ENCODE measurements around the gene NXPH4.

NXPH4 gene

DNA sequence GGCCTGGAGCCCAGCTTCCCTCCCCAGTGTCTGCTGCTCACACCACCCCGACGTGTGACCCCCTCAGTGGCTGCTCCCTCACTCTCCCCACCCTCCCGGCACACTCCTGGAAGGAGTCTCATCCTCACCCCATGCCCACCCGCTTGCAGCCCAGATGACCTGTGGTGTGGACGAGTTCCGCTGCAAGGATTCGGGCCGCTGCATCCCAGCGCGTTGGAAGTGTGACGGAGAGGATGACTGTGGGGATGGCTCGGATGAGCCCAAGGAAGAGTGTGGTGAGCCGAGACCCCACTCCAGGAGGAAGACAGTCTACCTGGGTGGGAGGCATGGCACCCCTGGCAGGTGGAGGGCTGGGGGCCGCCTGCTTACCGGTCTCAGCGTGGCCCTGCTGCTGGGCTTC lies 15.0 kb upstream of the NXPH4 start:
- ATAC-seq (replicated peaks) (no peak), DNase-seq (no peak)
- H3K27ac Mint-ChIP-seq = no peak overlapping the region
- no peak overlapping the region for H3K4me3 Mint-ChIP-seq
- no peaks in the 10 kb centered on the region for H3K9me3 Mint-ChIP-seq
- H3K27me3 Mint-ChIP-seq = peaks cover 0 to under 1% of the 10 kb centered on the region in 2 donors
- H3K4me1 Mint-ChIP-seq (ENCODE audit: low read depth in 2 of 2) = no peaks in the 10 kb centered on the region
- H3K36me3 Mint-ChIP-seq (ENCODE audit: insufficient read depth) = no peaks in the 10 kb centered on the region

GRCh38 chr12:57202321-57202720 lies 14.3 kb upstream of the NXPH4 start:
- Mint-ChIP-seq H3K27ac (no peak overlapping the region), H3K9me3 (no peaks in the 10 kb centered on the region), H3K27me3 (no peaks in the 10 kb centered on the region), H3K36me3 (ENCODE audit: insufficient read depth) (no peaks in the 10 kb centered on the region), H3K4me1 (ENCODE audit: low read depth in 2 of 2) (no peaks in the 10 kb centered on the region), H3K4me3 (no peak overlapping the region)
- no peak for ATAC-seq (replicated peaks)
- DNase-seq = no peak

DNA sequence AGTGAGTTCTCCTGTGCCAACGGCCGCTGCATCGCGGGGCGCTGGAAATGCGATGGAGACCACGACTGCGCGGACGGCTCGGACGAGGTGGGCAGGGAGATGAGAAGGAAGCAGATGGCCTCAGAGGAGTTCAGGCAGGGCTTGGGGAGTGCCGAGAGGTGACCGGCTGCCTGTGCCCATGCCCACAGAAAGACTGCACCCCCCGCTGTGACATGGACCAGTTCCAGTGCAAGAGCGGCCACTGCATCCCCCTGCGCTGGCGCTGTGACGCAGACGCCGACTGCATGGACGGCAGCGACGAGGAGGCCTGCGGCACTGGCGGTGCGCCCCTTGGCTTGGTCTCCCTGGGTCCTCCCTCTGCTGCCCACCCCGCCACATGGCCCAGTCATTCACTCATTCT lies 13.4 kb upstream of the NXPH4 start:
- ATAC-seq (replicated peaks) = no peak
- Mint-ChIP-seq H3K27ac (no peak overlapping the region), H3K27me3 (no peaks in the 10 kb centered on the region), H3K4me3 (no peak overlapping the region), H3K36me3 (ENCODE audit: insufficient read depth) (no peaks in the 10 kb centered on the region), H3K9me3 (no peaks in the 10 kb centered on the region), H3K4me1 (ENCODE audit: low read depth in 2 of 2) (no peaks in the 10 kb centered on the region)
- DNase-seq = no peak

- Mint-ChIP-seq H3K4me1 (ENCODE audit: low read depth in 2 of 2) (no peaks in the 10 kb centered on the region), H3K27me3 (no peaks in the 10 kb centered on the region), H3K4me3 (no peak overlapping the region), H3K9me3 (no peaks in the 10 kb centered on the region), H3K27ac (no peak overlapping the region), H3K36me3 (ENCODE audit: insufficient read depth) (no peaks in the 10 kb centered on the region)
- ATAC-seq (replicated peaks) = no peak
- DNase-seq = no peak
Measured at GRCh38 chr12:57203791-57204190, 12.8 kb upstream of the NXPH4 start.

GRCh38 chr12:57204454-57204853 lies 12.1 kb upstream of the NXPH4 start:
- no peak for DNase-seq
- no peak for ATAC-seq (replicated peaks)
- Mint-ChIP-seq H3K36me3 (ENCODE audit: insufficient read depth) (no peaks in the 10 kb centered on the region), H3K4me1 (ENCODE audit: low read depth in 2 of 2) (no peaks in the 10 kb centered on the region), H3K9me3 (no peaks in the 10 kb centered on the region), H3K27me3 (no peaks in the 10 kb centered on the region), H3K4me3 (no peak overlapping the region), H3K27ac (no peak overlapping the region)

GRCh38 chr12:57205186-57205585 lies 11.4 kb upstream of the NXPH4 start:
- Mint-ChIP-seq H3K27me3 (peaks cover 0 to 3% of the 10 kb centered on the region in 2 donors), H3K4me1 (ENCODE audit: low read depth in 2 of 2) (no peaks in the 10 kb centered on the region), H3K4me3 (no peak overlapping the region), H3K27ac (no peak overlapping the region), H3K36me3 (ENCODE audit: insufficient read depth) (no peaks in the 10 kb centered on the region), H3K9me3 (no peaks in the 10 kb centered on the region)
- DNase-seq (no peak), ATAC-seq (replicated peaks) (no peak)

DNA sequence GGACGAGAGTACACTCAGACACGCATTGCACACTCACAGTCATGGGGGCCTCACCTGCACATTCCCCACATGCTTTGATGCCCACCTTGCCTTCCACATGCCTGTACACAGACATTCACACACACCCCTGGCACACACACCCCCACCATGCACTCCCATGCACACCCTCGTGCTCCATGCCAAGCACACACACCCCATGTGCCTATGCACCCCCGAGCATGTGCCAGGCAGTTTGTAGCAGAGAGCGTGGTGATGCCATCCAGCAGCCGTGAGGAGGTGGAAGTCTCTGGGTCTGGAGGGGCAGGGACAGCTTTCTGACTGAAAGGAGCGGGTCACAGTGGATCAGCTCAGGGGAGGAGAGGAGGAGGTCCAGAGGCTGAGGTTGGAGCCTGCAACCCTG lies 10.7 kb upstream of the NXPH4 start:
- Mint-ChIP-seq H3K4me3 (no peak overlapping the region), H3K36me3 (ENCODE audit: insufficient read depth) (no peaks in the 10 kb centered on the region), H3K27ac (no peak overlapping the region)

GRCh38 chr12:57207731-57208630 lies 8.6 kb upstream of the NXPH4 start:
- DNase-seq = no peak

More for the DNA sequence above, 10.7 kb upstream of the NXPH4 start:
- Mint-ChIP-seq H3K4me1 (ENCODE audit: low read depth in 2 of 2) (no peaks in the 10 kb centered on the region), H3K9me3 (no peaks in the 10 kb centered on the region), H3K27me3 (peaks cover 0 to 11% of the 10 kb centered on the region in 2 donors)
- DNase-seq (no peak), ATAC-seq (replicated peaks) (no peak)

DNA sequence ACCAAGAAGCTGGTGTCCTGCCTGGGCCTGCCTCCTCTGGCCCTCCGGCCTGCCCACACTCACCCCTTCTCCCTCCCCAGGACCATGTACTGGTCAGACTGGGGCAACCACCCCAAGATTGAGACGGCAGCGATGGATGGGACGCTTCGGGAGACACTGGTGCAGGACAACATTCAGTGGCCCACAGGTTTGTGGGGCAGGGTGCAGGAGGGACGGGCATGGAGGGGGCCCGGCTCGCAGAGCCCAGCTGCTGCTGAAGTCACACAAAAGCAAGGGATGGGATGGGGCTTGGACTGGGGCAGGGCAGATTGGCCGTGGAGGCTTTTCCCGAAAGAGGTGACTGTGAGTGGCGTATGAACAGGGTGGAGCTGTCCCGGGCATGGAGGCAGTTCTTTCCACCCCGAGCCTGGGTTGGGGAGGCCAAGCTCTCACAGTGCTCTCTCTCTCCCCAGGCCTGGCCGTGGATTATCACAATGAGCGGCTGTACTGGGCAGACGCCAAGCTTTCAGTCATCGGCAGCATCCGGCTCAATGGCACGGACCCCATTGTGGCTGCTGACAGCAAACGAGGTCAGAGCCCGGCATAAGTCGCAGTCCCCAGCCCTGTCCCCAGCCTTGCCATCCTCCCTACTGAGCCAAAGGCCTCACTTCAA lies 7.8 kb upstream of the NXPH4 start:
- peaks cover 6 to 26% of the 10 kb centered on the region in 2 donors for H3K27me3 Mint-ChIP-seq
- H3K36me3 Mint-ChIP-seq (ENCODE audit: insufficient read depth) = peaks cover 11% of the 10 kb centered on the region
- no peak for ATAC-seq (replicated peaks)

More at GRCh38 chr12:57207731-57208630, 8.6 kb upstream of the NXPH4 start:
- Mint-ChIP-seq H3K27ac (no peak overlapping the region), H3K9me3 (no peaks in the 10 kb centered on the region), H3K27me3 (peaks cover 0 to 19% of the 10 kb centered on the region in 2 donors), H3K4me1 (ENCODE audit: low read depth in 2 of 2) (no peaks in the 10 kb centered on the region), H3K4me3 (no peak overlapping the region), H3K36me3 (ENCODE audit: insufficient read depth) (peaks cover 4% of the 10 kb centered on the region)
- no peak for ATAC-seq (replicated peaks)

DNA sequence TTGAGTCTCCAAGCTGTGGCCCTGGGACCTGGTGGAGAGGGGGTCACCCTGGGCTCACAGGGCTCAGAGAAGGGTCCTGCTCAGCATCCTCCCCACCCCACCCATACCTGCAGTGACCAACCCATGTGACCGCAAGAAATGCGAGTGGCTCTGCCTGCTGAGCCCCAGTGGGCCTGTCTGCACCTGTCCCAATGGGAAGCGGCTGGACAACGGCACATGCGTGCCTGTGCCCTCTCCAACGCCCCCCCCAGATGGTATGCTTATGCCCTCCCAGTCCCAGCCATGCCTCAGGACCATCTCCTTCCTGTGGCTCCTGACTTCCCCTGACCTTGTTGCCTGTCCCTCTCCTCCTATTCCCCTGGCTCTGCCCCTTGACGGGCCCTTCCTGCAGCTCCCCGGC lies 6.7 kb upstream of the NXPH4 start:
- DNase-seq = no peak
- H3K36me3 Mint-ChIP-seq (ENCODE audit: insufficient read depth) = peaks cover 11% of the 10 kb centered on the region

More for the DNA sequence above, 7.8 kb upstream of the NXPH4 start:
- Mint-ChIP-seq H3K4me1 (ENCODE audit: low read depth in 2 of 2) (peaks cover 5% of the 10 kb centered on the region in 2 donors), H3K27ac (no peak overlapping the region), H3K9me3 (no peaks in the 10 kb centered on the region), H3K4me3 (no peak overlapping the region)
- no peak for DNase-seq

GRCh38 chr12:57210461-57210860 lies 6.1 kb upstream of the NXPH4 start:
- no peak for ATAC-seq (replicated peaks)
- peaks cover 23 to 44% of the 10 kb centered on the region in 2 donors for H3K27me3 Mint-ChIP-seq
- H3K4me1 Mint-ChIP-seq (ENCODE audit: low read depth in 2 of 2) = peaks cover 20% of the 10 kb centered on the region in 2 donors
- no peak overlapping the region for H3K27ac Mint-ChIP-seq
- no peak for DNase-seq
- H3K9me3 Mint-ChIP-seq = no peaks in the 10 kb centered on the region
- no peak overlapping the region for H3K4me3 Mint-ChIP-seq
- peaks cover 14% of the 10 kb centered on the region for H3K36me3 Mint-ChIP-seq (ENCODE audit: insufficient read depth)

More for the DNA sequence above, 6.7 kb upstream of the NXPH4 start:
- ATAC-seq (replicated peaks) = no peak
- H3K4me1 Mint-ChIP-seq (ENCODE audit: low read depth in 2 of 2) = peaks cover 15 to 16% of the 10 kb centered on the region in 2 donors
- H3K4me3 Mint-ChIP-seq = no peak overlapping the region
- H3K27me3 Mint-ChIP-seq = peaks cover 18 to 38% of the 10 kb centered on the region in 2 donors
- no peaks in the 10 kb centered on the region for H3K9me3 Mint-ChIP-seq
- H3K27ac Mint-ChIP-seq = no peak overlapping the region

DNA sequence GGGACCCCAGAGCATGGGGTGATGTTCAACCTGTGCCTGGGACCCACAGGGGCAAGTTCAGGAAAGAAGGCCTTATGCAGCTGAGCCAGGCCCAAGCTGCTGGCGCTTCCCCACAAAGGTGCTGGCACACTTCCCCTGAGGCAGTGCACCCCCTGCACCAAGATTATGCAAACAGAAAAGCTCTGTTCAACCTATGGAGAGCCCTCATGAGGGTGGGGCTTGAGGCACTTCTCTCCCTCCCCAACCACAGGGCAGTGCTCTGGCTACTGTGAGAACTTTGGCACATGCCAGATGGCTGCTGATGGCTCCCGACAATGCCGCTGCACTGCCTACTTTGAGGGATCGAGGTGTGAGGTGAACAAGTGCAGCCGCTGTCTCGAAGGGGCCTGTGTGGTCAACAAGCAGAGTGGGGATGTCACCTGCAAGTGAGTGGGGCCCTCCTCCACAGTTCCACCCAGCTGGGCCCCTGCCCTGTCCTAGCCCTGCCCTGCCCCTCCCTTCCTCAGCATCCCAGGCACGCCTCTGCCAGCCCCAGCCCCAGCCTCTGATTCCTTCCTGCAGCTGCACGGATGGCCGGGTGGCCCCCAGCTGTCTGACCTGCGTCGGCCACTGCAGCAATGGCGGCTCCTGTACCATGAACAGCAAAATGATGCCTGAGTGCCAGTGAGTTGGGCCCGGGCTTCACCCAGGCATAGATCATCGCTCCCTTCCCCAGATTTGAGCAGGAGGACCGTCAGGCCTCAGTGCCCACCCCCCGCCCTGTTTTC lies 5.5 kb upstream of the NXPH4 start:
- ATAC-seq (replicated peaks) (no peak), DNase-seq (no peak)

More for the DNA sequence above, 5.5 kb upstream of the NXPH4 start:
- Mint-ChIP-seq H3K36me3 (ENCODE audit: insufficient read depth) (peaks cover 18% of the 10 kb centered on the region), H3K9me3 (no peaks in the 10 kb centered on the region), H3K27ac (no peak overlapping the region), H3K4me1 (ENCODE audit: low read depth in 2 of 2) (peaks cover 26% of the 10 kb centered on the region in 2 donors), H3K4me3 (no peak overlapping the region), H3K27me3 (peaks cover 30 to 50% of the 10 kb centered on the region in 2 donors)

Data from effector memory CD8-positive, alpha-beta T cell (primary cell).